ENCODE data around the gene ZNF354B.
"Not testable (repeated sequence)": the region's sequence is repeated elsewhere in the genome, so short reads cannot be mapped to it uniquely, and the experiment has no call there.

Gene ZNF354B

DNA sequence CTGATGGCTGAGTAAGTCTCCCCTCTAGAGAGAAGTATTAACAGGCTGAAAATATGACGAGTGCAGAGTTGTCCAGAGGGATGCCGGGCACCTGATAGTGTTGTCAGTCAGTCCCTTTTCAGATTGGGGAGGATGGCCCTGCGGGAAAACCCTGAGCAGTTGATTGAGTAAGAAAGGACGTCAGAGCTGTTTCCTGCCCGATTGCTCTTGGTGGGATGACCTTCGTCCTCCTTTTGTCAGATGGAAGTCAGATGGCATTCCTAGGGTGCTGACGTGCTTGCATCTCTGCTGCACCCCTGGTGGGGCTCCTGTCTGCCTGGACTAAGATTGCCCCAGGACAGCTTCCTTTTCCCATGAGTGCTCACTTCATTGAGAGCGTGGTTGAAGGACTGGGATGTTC is 9.8 kb downstream of the ZNF354B start:
- Histone ChIP-seq H3K9me3 (ENCODE audit: insufficient read depth, low read length, severe bottlenecking) (peaks cover 7% of the 10 kb centered on the region), H3K4me2 (ENCODE audit: insufficient read depth, low read length) (no peak overlapping the region), H3K9ac (ENCODE audit: low read depth, low read length) (no peak overlapping the region), H4K20me1 (ENCODE audit: insufficient read depth, low read length) (no peaks in the 10 kb centered on the region; the same call in 1 of the 2 replicates), H3K4me1 (ENCODE audit: insufficient read depth, low read length) (no peaks in the 10 kb centered on the region), H3K79me2 (ENCODE audit: insufficient read depth, low read length) (peaks cover 33% of the 10 kb centered on the region), H3K27me3 (ENCODE audit: insufficient read depth, low read length, poor library complexity) (no peaks in the 10 kb centered on the region), H3K4me3 (ENCODE audit: low read depth in 1 of 2, low read length in 2 of 2) (no peak overlapping the region), H3K27ac (ENCODE audit: low read length) (no peak overlapping the region), H2AFZ (ENCODE audit: low read depth, low read length) (no peak overlapping the region), H3K36me3 (ENCODE audit: insufficient read depth, low read length) (peaks cover 92% of the 10 kb centered on the region)
- DNase-seq (no peak), ATAC-seq (ENCODE audit: insufficient read depth, low read depth) (no peak)
- TF ChIP-seq, protein P1, sequence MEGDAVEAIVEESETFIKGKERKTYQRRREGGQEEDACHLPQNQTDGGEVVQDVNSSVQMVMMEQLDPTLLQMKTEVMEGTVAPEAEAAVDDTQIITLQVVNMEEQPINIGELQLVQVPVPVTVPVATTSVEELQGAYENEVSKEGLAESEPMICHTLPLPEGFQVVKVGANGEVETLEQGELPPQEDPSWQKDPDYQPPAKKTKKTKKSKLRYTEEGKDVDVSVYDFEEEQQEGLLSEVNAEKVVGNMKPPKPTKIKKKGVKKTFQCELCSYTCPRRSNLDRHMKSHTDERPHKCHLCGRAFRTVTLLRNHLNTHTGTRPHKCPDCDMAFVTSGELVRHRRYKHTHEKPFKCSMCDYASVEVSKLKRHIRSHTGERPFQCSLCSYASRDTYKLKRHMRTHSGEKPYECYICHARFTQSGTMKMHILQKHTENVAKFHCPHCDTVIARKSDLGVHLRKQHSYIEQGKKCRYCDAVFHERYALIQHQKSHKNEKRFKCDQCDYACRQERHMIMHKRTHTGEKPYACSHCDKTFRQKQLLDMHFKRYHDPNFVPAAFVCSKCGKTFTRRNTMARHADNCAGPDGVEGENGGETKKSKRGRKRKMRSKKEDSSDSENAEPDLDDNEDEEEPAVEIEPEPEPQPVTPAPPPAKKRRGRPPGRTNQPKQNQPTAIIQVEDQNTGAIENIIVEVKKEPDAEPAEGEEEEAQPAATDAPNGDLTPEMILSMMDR (IDR thresholded peaks at IDR 0.05; ENCODE audit: borderline replicate concordance, extremely low read depth, low read length, poor library complexity, severe bottlenecking), result no peak
- no peak for TF ChIP-seq EZH2 (IDR thresholded peaks at IDR 0.05; ENCODE audit: borderline replicate concordance, low read depth, low read length, severe bottlenecking)

DNA sequence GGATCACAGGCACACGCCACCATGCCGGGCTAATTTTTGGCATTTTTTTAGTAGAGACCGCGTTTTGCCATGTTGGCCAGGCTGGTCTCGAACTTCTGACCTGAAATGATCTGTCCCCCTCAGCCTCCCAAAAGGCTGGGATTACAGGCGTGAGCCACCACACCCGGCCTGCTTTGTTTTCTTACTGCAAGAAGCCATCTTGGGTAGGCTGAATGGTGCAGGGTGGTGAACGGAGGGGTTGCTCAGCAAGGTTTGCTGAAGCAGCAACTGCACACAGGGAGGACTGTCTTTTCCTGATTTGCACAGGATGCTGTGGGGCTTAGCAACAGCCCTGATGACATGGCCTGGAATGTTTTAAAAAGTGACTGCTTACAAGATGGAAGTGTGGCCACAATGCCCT is 10.7 kb downstream of the ZNF354B start:
- DNase-seq (no peak), ATAC-seq (ENCODE audit: insufficient read depth, low read depth) (no peak)
- Histone ChIP-seq H3K27me3 (ENCODE audit: insufficient read depth, low read length, poor library complexity) (no peaks in the 10 kb centered on the region), H3K4me2 (ENCODE audit: insufficient read depth, low read length) (no peak overlapping the region), H2AFZ (ENCODE audit: low read depth, low read length) (no peak overlapping the region), H3K36me3 (ENCODE audit: insufficient read depth, low read length) (peaks cover 92% of the 10 kb centered on the region), H3K27ac (ENCODE audit: low read length) (no peak overlapping the region), H3K9me3 (ENCODE audit: insufficient read depth, low read length, severe bottlenecking) (peaks cover 16% of the 10 kb centered on the region), H3K4me3 (ENCODE audit: low read depth in 1 of 2, low read length in 2 of 2) (no peak overlapping the region), H3K4me1 (ENCODE audit: insufficient read depth, low read length) (no peaks in the 10 kb centered on the region), H4K20me1 (ENCODE audit: insufficient read depth, low read length) (no peaks in the 10 kb centered on the region; the same call in 1 of the 2 replicates), H3K9ac (ENCODE audit: low read depth, low read length) (no peak overlapping the region), H3K79me2 (ENCODE audit: insufficient read depth, low read length) (peaks cover 41% of the 10 kb centered on the region)
- TF ChIP-seq, protein P1 (IDR thresholded peaks at IDR 0.05; ENCODE audit: borderline replicate concordance, extremely low read depth, low read length, poor library complexity, severe bottlenecking), result no peak

DNA sequence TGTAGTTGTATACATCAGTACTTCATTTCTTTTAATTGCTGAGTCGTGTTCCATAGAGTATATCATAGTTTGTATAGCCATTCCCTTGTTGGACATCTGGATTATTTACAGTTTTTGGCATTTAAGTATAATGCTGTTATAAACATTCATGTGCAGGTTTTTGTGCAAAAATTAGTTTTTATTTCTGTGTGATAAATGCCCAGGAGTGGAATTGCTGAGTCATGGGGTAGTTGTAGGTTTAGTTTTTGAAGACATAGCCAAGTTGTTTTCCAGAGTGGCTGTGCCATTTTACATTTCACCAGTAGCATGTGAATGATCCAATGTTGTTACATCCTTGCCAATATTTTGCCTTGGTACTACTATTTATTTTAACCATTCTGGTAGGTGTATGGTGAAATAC is 12.5 kb downstream of the ZNF354B start:
- Histone ChIP-seq H2AFZ (ENCODE audit: low read depth, low read length) (no peak overlapping the region), H3K79me2 (ENCODE audit: insufficient read depth, low read length) (peaks cover 49% of the 10 kb centered on the region), H3K4me3 (ENCODE audit: low read depth in 1 of 2, low read length in 2 of 2) (no peak overlapping the region), H3K27me3 (ENCODE audit: insufficient read depth, low read length, poor library complexity) (no peaks in the 10 kb centered on the region), H3K27ac (ENCODE audit: low read length) (no peak overlapping the region), H3K9ac (ENCODE audit: low read depth, low read length) (no peak overlapping the region), H3K9me3 (ENCODE audit: insufficient read depth, low read length, severe bottlenecking) (peaks cover 25% of the 10 kb centered on the region), H3K36me3 (ENCODE audit: insufficient read depth, low read length) (peaks cover 92% of the 10 kb centered on the region), H3K4me2 (ENCODE audit: insufficient read depth, low read length) (no peak overlapping the region), H3K4me1 (ENCODE audit: insufficient read depth, low read length) (no peaks in the 10 kb centered on the region), H4K20me1 (ENCODE audit: insufficient read depth, low read length) (no peaks in the 10 kb centered on the region)
- TF ChIP-seq, protein P1 (IDR thresholded peaks at IDR 0.05; ENCODE audit: borderline replicate concordance, extremely low read depth, low read length, poor library complexity, severe bottlenecking), result no peak
- no peak for TF ChIP-seq EZH2 (IDR thresholded peaks at IDR 0.05; ENCODE audit: borderline replicate concordance, low read depth, low read length, severe bottlenecking)
- DNase-seq (no peak), ATAC-seq (ENCODE audit: insufficient read depth, low read depth) (no peak)

DNA sequence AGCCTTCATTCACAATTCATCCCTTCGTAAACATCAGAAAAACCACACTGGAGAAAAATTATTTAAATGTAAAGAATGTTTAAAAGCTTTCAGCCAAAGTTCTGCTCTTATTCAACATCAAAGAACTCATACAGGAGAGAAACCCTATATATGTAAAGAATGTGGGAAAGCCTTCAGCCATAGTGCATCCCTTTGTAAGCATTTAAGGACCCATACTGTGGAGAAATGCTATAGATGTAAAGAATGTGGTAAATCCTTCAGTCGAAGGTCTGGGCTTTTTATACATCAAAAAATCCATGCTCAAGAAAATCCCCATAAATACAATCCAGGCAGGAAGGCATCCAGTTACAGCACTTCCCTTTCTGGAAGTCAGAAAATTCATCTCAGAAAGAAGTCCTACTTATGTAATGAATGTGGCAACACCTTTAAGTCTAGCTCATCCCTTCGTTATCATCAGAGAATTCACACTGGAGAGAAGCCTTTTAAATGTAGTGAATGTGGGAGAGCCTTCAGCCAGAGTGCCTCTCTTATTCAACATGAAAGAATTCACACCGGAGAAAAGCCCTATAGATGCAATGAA is 23.5 kb downstream of the ZNF354B start:
- not testable (repeated sequence) for H3K4me3 ChIP-seq (ENCODE audit: low read depth in 1 of 2, low read length in 2 of 2); H3K4me2 ChIP-seq (ENCODE audit: insufficient read depth, low read length); H3K79me2 ChIP-seq (ENCODE audit: insufficient read depth, low read length); H3K9ac ChIP-seq (ENCODE audit: low read depth, low read length); H3K4me1 ChIP-seq (ENCODE audit: insufficient read depth, low read length); DNase-seq; ATAC-seq (ENCODE audit: insufficient read depth, low read depth); H4K20me1 ChIP-seq (ENCODE audit: insufficient read depth, low read length); H3K27ac ChIP-seq (ENCODE audit: low read length); H2AFZ ChIP-seq (ENCODE audit: low read depth, low read length); H3K27me3 ChIP-seq (ENCODE audit: insufficient read depth, low read length, poor library complexity)
- Histone ChIP-seq H3K9me3 (ENCODE audit: insufficient read depth, low read length, severe bottlenecking) (peaks cover 69% of the 10 kb centered on the region), H3K36me3 (ENCODE audit: insufficient read depth, low read length) (peaks cover 98% of the 10 kb centered on the region)

Measured in DND-41 (cell line).